HepG2 (cell line): ENCODE measurements around the gene THOC6. TPM values are rescaled to one million over a fixed set of nuclear protein-coding genes. Genes with fewer than 3 reads are reported as not detected.

Source experiments
- EED ChIP-seq: sonication (generic); formaldehyde crosslinking; IDR thresholded peaks from 2 replicates; pipeline ENCODE4 v1.5.0; 2020; ENCODE audit warnings: mild to moderate bottlenecking, missing genetic modification reagents
- FOXK2 ChIP-seq: fragments of 450-650 bp; IDR thresholded peaks from 2 replicates; pipeline ENCODE4 v1.6.1; 2016
- FUBP1 ChIP-seq: sonication (generic); formaldehyde crosslinking; IDR thresholded peaks from 2 replicates; pipeline ENCODE4 v1.5.1; 2020; ENCODE audit warnings: missing genetic modification reagents, mild to moderate bottlenecking, borderline replicate concordance
- GABPA ChIP-seq, 2 experiments: IDR thresholded peaks; 2 replicates each; pipeline ENCODE4 v1.6.1; 2011 to 2016; ENCODE audit warnings: low read depth in 2 of 2, low read length in 1 of 2, missing biosample characterization in 1 of 2, missing genetic modification characterization in 1 of 2
- GTF3A ChIP-seq: sonication (generic); formaldehyde crosslinking; conservative IDR thresholded peaks from 2 replicates; pipeline ENCODE4 v1.4.0; 2020; ENCODE audit warnings: mild to moderate bottlenecking, missing genetic modification reagents
- KLF9 ChIP-seq: IDR thresholded peaks from 2 replicates; pipeline ENCODE4 v1.6.1; 2016; ENCODE audit warnings: low read depth
- MAX ChIP-seq: IDR thresholded peaks from 2 replicates; pipeline ENCODE4 v1.6.1; 2012; ENCODE audit warnings: inconsistent platforms
- MXD4 ChIP-seq: IDR thresholded peaks from 2 replicates; pipeline ENCODE4 v1.6.1; 2016; ENCODE audit warnings: mild to moderate bottlenecking, missing biosample characterization, missing genetic modification reagents
- NCOA5 ChIP-seq: sonication (generic); formaldehyde crosslinking; IDR thresholded peaks from 2 replicates; pipeline ENCODE4 v1.4.0; 2020; ENCODE audit warnings: missing genetic modification reagents
- RARG ChIP-seq: sonication (generic); formaldehyde crosslinking; IDR thresholded peaks from 2 replicates; pipeline ENCODE4 v1.4.0; 2020; ENCODE audit warnings: low read depth, mild to moderate bottlenecking, missing genetic modification reagents
- RBFOX2 ChIP-seq: fragments of 200-400 bp; formaldehyde crosslinking; IDR thresholded peaks from 2 replicates; pipeline ENCODE4 v1.6.1; 2017; ENCODE audit warnings: low read depth, mild to moderate bottlenecking, low read length
- SMAD9 ChIP-seq: sonication (generic); formaldehyde crosslinking; IDR thresholded peaks from 2 replicates; pipeline ENCODE4 v1.5.1; 2020; ENCODE audit warnings: mild to moderate bottlenecking, missing genetic modification reagents
- SMARCE1 ChIP-seq: fragments of 450-650 bp; IDR thresholded peaks from 2 replicates; pipeline ENCODE4 v1.6.1; 2017; ENCODE audit warnings: borderline replicate concordance
- TBX2 ChIP-seq: sonication (generic); formaldehyde crosslinking; IDR thresholded peaks from 2 replicates; pipeline ENCODE4 v1.5.0; 2020; ENCODE audit warnings: missing genetic modification reagents, mild to moderate bottlenecking, borderline replicate concordance
- TCF7L2 ChIP-seq: IDR thresholded peaks from 2 replicates; pipeline ENCODE4 v1.6.1; 2011; ENCODE audit warnings: mild to moderate bottlenecking, low read depth, low read length, moderate library complexity
- ZBTB37 ChIP-seq: sonication (generic); formaldehyde crosslinking; IDR thresholded peaks from 2 replicates; pipeline ENCODE4 v1.4.0; 2020; ENCODE audit warnings: mild to moderate bottlenecking, missing genetic modification reagents
- ZNF138 ChIP-seq: sonication (generic); formaldehyde crosslinking; IDR thresholded peaks from 2 replicates; pipeline ENCODE4 v1.5.0; 2020; ENCODE audit warnings: mild to moderate bottlenecking, low read depth, missing genetic modification reagents
- ZNF318 ChIP-seq: sonication (generic); formaldehyde crosslinking; IDR thresholded peaks from 2 replicates; pipeline ENCODE4 v1.4.0; 2020; ENCODE audit warnings: mild to moderate bottlenecking, missing genetic modification reagents
- ZNF709 ChIP-seq: sonication (generic); formaldehyde crosslinking; IDR thresholded peaks from 2 replicates; pipeline ENCODE4 v1.5.0; 2020; ENCODE audit warnings: mild to moderate bottlenecking, missing genetic modification reagents
- polyA plus RNA-seq, 8 experiments: library from polyadenylated mRNA; depleted of rRNA in 3 of 8; stranded (reverse) in 7 of 8; unstranded in 1 of 8; fragments of >200 nt; fragmentation: Illumina TruSeq in 4 of 8; extraction: Trizol in 4 of 8; gene quantifications; 2 replicates each; pipeline versions ENCODE4 v1.2.1 to v1.2.3, GENCODE V29; 2011 to 2016; ENCODE audit warnings: low read depth in 4 of 8, missing spikeins in 1 of 8, mixed read lengths in 1 of 8; ENCODE audit not compliant: insufficient read depth in 1 of 8
- total RNA-seq, 5 experiments: library from RNA; depleted of rRNA; stranded (reverse); fragments of >200 nt; fragmentation: Illumina TruSeq; extraction: Trizol; gene quantifications; 2 replicates each; pipeline ENCODE4 v1.2.3, GENCODE V29; 2016; ENCODE audit warnings: low read depth in 1 of 5

THOC6 gene
- total and polyA plus RNA-seq, 2 of the 13 experiments (the other 11 are each of a cell fraction or from before 2014, with no cell fraction given): 32.1 to 37.0 TPM

- TF ChIP-seq RBFOX2 (peak; percentile 53), RARG (no peak), KLF9 (0 out of 2 replicates have a peak, but pooled peaks have one; percentile 51), ZBTB37 (no peak), ZNF709 (CRISPR knock-in tag) (no peak), SMAD9 (CRISPR knock-in tag) (no peak), FUBP1 (no peak), MXD4 (CRISPR knock-in tag) (peak; percentile 44; the same call in 1 of the 2 replicates), FOXK2 (no peak), GABPA (IDR thresholded peaks at IDR 0.05; ENCODE audit: low read depth, low read length) (no peak), GABPA (CRISPR knock-in tag; IDR thresholded peaks at IDR 0.05; ENCODE audit: low read depth) (0 out of 2 replicates have a peak, but pooled peaks have one; percentile 51), GTF3A (CRISPR knock-in tag) (no peak), TBX2 (CRISPR knock-in tag) (peak; percentile 71), ZNF318 (CRISPR knock-in tag) (no peak), EED (CRISPR knock-in tag) (no peak), SMARCE1 (no peak), ZNF138 (CRISPR knock-in tag) (no peak), MAX (peak; percentile 79), NCOA5 (no peak), TCF7L2 (no peak)
Observed at GRCh38 chr16:3003582-3004270, 20.1 kb upstream of the THOC6 start (continued).
